Body of pancreas (tissue), 4 donors: ENCODE data around the gene LPP. TPM values are rescaled to one million over a fixed set of nuclear protein-coding genes. Genes with fewer than 3 reads are reported as not detected.

Source experiments
- ATAC-seq: fragments of 150-250 bp; one replicate; pipeline ENCODE4 v1.9.1; 2016
- DNase-seq, 4 donors: peaks; one replicate each; pipeline ENCODE4 v3.0.0-alpha.2; 2019
- H3K27ac ChIP-seq, 4 donors: fragments of 200-600 bp; sonication (generic); 1 replicate in 3 of 4; 2 replicates in 1 of 4; pipeline versions ENCODE4 v1.5.1 to v1.6.1; 2016 to 2019; ENCODE audit warnings: mild to moderate bottlenecking in 1 of 4, mixed read lengths in 1 of 4, moderate library complexity in 1 of 4
- H3K27me3 ChIP-seq, 2 donors: fragments of 200-600 bp; sonication (generic); one replicate each; pipeline ENCODE4 v1.6.0; 2016; ENCODE audit warnings: mild to moderate bottlenecking in 1 of 2
- H3K36me3 ChIP-seq, 2 donors: fragments of 200-600 bp; sonication (generic); replicated peaks in 1 of 2; 2 replicates each; pipeline ENCODE4 v1.5.1; 2016; ENCODE audit warnings: low read depth in 2 of 2; ENCODE audit not compliant: insufficient read depth in 1 of 2
- H3K4me1 ChIP-seq: fragments of 200-600 bp; sonication (generic); one replicate; pipeline ENCODE4 v1.6.0; 2016
- H3K4me3 ChIP-seq, 2 donors: fragments of 200-600 bp; sonication (generic); 1 replicate in 1 of 2; 2 replicates in 1 of 2; pipeline ENCODE4 v1.5.1; 2016 to 2019
- H3K9me3 ChIP-seq, 3 donors: fragments of 200-600 bp; sonication (generic); 1 replicate in 2 of 3; 2 replicates in 1 of 3; pipeline ENCODE4 v1.5.1; 2016
- CTCF ChIP-seq, 7 experiments: fragments of 450-650 bp in 4 of 7; fragments of 200-600 bp in 3 of 7; sonication (generic) in 3 of 7; IDR thresholded peaks; one replicate each; pipeline ENCODE4 v1.5.1; 2016 to 2019; ENCODE audit warnings: antibody characterized with exemption in 7 of 7
- POLR2A ChIP-seq, 3 donors: fragments of 450-650 bp; IDR thresholded peaks; one replicate each; pipeline ENCODE4 v1.6.1; 2016; ENCODE audit warnings: antibody characterized with exemption in 3 of 3, mild to moderate bottlenecking in 2 of 3
- WGBS, 2 donors: methylation state at CpG; one replicate each; pipeline ENCODE4 v1.1.5; 2017; 5-methylcytosine and 5-hydroxymethylcytosine counted together
- intact Hi-C: fragments of 100-400 bp; cut with DNase I; formaldehyde crosslinking; loops from one replicate; pipeline ENCODE4 v1.15.1; 2023
- total RNA-seq, 2 donors: library from RNA; depleted of rRNA; stranded (reverse); fragments of >200 nt; gene quantifications; one replicate each; pipeline ENCODE4 v1.1.0, GENCODE V29; 2016

The LPP gene
- total RNA-seq, 2 donors from 2014 or later, result 60.6 to 65.1 TPM

DNA sequence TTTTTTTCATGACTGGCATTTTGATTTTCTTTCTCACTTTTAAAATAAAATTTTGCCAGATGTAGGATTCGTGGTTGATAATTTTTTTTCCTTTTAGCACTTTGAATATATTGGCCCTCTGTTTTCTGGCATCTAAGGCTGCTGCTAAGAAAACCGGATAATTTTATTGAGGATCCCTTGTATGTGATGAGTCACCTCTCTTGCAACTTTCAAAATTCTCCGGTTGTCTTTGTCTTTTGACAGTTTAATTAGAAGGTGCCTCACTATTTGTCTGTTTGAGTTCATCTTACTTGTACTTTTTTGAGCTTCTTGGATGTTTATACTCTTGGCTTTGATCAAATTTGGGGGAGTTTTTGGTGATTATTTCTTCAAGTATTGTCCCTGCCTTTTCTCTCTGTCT, 349.7 kb downstream of the LPP start:
- H3K27ac ChIP-seq, result no peak overlapping the region
- 60 to 61% methylated on average over 3 of the region's 3 CpGs for WGBS, 2 donors
- intact Hi-C loops, result no loop called here

GRCh38 chr3:188505151-188505550, 351.2 kb downstream of the LPP start:
- Histone ChIP-seq H3K4me1 (peaks cover 3% of the 10 kb centered on the region), H3K36me3 (no peaks in the 10 kb centered on the region), H3K4me3 (no peak overlapping the region), H3K27ac (no peak overlapping the region), H3K27me3 (no peaks in the 10 kb centered on the region), H3K9me3 (no peaks in the 10 kb centered on the region)
- TF ChIP-seq POLR2A (IDR thresholded peaks at IDR 0.05) (no peak), CTCF (IDR thresholded peaks at IDR 0.05) (no peak)
- intact Hi-C loops, result no loop called here
- no peak for ATAC-seq
- 56 to 57% methylated on average over 3 of the region's 3 CpGs for WGBS, 2 donors
- no peak for DNase-seq

More for the DNA sequence above, 349.7 kb downstream of the LPP start:
- H3K4me1 ChIP-seq, result no peaks in the 10 kb centered on the region
- DNase-seq (no peak), ATAC-seq (no peak)
- H3K27me3 ChIP-seq, result no peaks in the 10 kb centered on the region
- TF ChIP-seq POLR2A (IDR thresholded peaks at IDR 0.05) (no peak), CTCF (IDR thresholded peaks at IDR 0.05) (no peak)
- no peak overlapping the region for H3K4me3 ChIP-seq
- no peaks in the 10 kb centered on the region for H3K36me3 ChIP-seq
- no peaks in the 10 kb centered on the region for H3K9me3 ChIP-seq

DNA sequence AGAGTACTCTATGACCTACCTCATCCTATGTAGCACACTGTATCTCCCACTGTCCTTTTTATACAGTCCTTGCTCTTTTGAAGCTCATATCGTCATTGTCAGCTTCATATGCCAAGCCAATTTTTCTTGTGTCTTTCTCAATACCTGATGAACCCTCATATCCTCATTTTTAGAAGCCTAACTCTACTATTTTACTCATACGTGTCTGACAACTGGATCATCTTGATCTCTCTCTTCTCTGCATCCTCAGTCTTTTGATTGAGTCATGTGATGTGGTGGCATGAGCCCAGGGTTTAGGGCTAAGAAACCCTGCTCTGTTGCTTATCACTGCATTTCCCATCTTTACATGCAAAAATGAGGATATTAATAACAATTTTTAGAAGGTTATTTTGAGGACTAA, 352.0 kb downstream of the LPP start:
- Histone ChIP-seq H3K36me3 (no peaks in the 10 kb centered on the region), H3K4me1 (peaks cover 9% of the 10 kb centered on the region)
- WGBS, 2 donors, result 87 to 91% methylated on average over 2 of the region's 2 CpGs

DNA sequence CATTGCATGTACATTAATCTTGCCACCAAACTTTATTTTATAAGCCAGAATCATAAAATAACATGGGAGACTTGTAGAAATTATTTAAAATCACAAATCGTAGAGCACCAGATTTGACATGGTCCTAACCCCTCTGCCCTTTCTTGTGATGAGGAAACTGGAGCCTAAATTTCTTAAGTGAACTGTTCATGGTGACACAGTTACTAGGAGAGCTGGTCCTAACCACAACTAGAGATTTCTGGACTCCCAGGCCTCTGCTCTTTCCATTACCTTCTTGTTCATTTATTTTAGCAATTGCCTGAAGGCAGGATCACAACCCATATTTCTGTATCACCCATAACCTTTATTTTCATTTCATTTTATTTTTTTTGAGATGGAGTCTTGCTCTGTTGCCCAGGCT, 352.5 kb downstream of the LPP start:
- DNase-seq (no peak), ATAC-seq (no peak)
- intact Hi-C loops, result no loop called here
- H3K27ac ChIP-seq, result no peak overlapping the region
- no peaks in the 10 kb centered on the region for H3K36me3 ChIP-seq
- H3K27me3 ChIP-seq, result no peaks in the 10 kb centered on the region
- no peaks in the 10 kb centered on the region for H3K9me3 ChIP-seq
- peaks cover 9% of the 10 kb centered on the region for H3K4me1 ChIP-seq
- 94 to 97% methylated on average over 1 of the region's 1 CpG for WGBS, 2 donors
- no peak overlapping the region for H3K4me3 ChIP-seq
- no peak for TF ChIP-seq POLR2A (IDR thresholded peaks at IDR 0.05)
- no peak for TF ChIP-seq CTCF (IDR thresholded peaks at IDR 0.05)

More for the DNA sequence above, 352.0 kb downstream of the LPP start:
- H3K9me3 ChIP-seq, result no peaks in the 10 kb centered on the region
- DNase-seq, result no peak
- no peak for ATAC-seq
- no peak overlapping the region for H3K27ac ChIP-seq
- H3K27me3 ChIP-seq, result no peaks in the 10 kb centered on the region
- intact Hi-C loops, result no loop called here
- no peak overlapping the region for H3K4me3 ChIP-seq
- TF ChIP-seq CTCF (IDR thresholded peaks at IDR 0.05) (no peak), POLR2A (IDR thresholded peaks at IDR 0.05) (no peak)

- peak in 1 of 4 donors; percentile 33 for DNase-seq
- peaks cover 9% of the 10 kb centered on the region for H3K4me1 ChIP-seq
- no peaks in the 10 kb centered on the region for H3K36me3 ChIP-seq
- H3K4me3 ChIP-seq, result no peak overlapping the region
- H3K27ac ChIP-seq, result no peak overlapping the region
- no peak for ATAC-seq
- intact Hi-C loops, result no loop called here
- H3K27me3 ChIP-seq, result no peaks in the 10 kb centered on the region
- TF ChIP-seq POLR2A (IDR thresholded peaks at IDR 0.05), result no peak
- no peak for TF ChIP-seq CTCF (IDR thresholded peaks at IDR 0.05)
- WGBS, 2 donors, result 63 to 85% methylated on average over 5 of the region's 5 CpGs
- H3K9me3 ChIP-seq, result no peaks in the 10 kb centered on the region
Measured at GRCh38 chr3:188507244-188507720, 353.3 kb downstream of the LPP start.
